Activated CD8-positive, alpha-beta memory T cell treated with anti-CD3 and anti-CD28 coated beads for 4 hours (primary cell): ENCODE results near the gene POTEF.
"Not testable (repeated sequence)": the region's sequence is repeated elsewhere in the genome, so short reads cannot be mapped to it uniquely, and the experiment has no call there.

Source experiments
- DNase-seq, 2 donors: peaks; one replicate each; pipeline ENCODE4 v3.0.0-alpha.2; 2020; ENCODE audit warnings: low read depth in 2 of 2

The POTEF gene

GRCh38 chr2:130129120-130129829 lies at the start of gene POTEF:
Gene POTEF (minus strand): TSS chr2:130129222. CDS start chr2:130120515, 8,707 bp downstream.
- not testable (repeated sequence) for DNase-seq

GRCh38 chr2:130174866-130175265 lies 45.8 kb upstream of the POTEF start:
- DNase-seq: not testable (repeated sequence)

- no peak for DNase-seq
These were observed 40.9 kb upstream of the POTEF start for GRCh38 chr2:130169896-130170295.

GRCh38 chr2:130169163-130169562 lies 40.1 kb upstream of the POTEF start:
- not testable (repeated sequence) for DNase-seq

- DNase-seq: not testable (repeated sequence)
These were observed 37.6 kb upstream of the POTEF start for GRCh38 chr2:130166611-130167010.

- no peak for DNase-seq
These were observed 36.4 kb upstream of the POTEF start for GRCh38 chr2:130165293-130166016.

- DNase-seq: no peak
These were observed 33.9 kb upstream of the POTEF start for GRCh38 chr2:130162968-130163367.

GRCh38 chr2:130162486-130162885 lies 33.5 kb upstream of the POTEF start:
- DNase-seq: not testable (repeated sequence)

- not testable (repeated sequence) for DNase-seq
These were observed 32.0 kb upstream of the POTEF start for GRCh38 chr2:130160838-130161705.

GRCh38 chr2:130160131-130160530 lies 31.1 kb upstream of the POTEF start:
- DNase-seq: no peak

GRCh38 chr2:130159376-130159775 lies 30.4 kb upstream of the POTEF start:
- not testable (repeated sequence) for DNase-seq

GRCh38 chr2:130158631-130159030 lies 29.6 kb upstream of the POTEF start:
- DNase-seq: no peak

GRCh38 chr2:130157825-130158514 lies 28.9 kb upstream of the POTEF start:
- DNase-seq: not testable (repeated sequence)

- DNase-seq: not testable (repeated sequence)
These were observed 28.3 kb upstream of the POTEF start for GRCh38 chr2:130157354-130157753.

- no peak for DNase-seq
These were observed 27.6 kb upstream of the POTEF start for GRCh38 chr2:130156624-130157004.

GRCh38 chr2:130155956-130156623 lies 27.1 kb upstream of the POTEF start:
- not testable (repeated sequence) for DNase-seq

- DNase-seq: no peak
These were observed 26.0 kb upstream of the POTEF start for GRCh38 chr2:130154773-130155765.

- not testable (repeated sequence) for DNase-seq
These were observed 25.4 kb upstream of the POTEF start for GRCh38 chr2:130154423-130154770.

GRCh38 chr2:130153721-130154422 lies 24.9 kb upstream of the POTEF start:
- DNase-seq: not testable (repeated sequence)
